ENCODE data around the gene IL18. TPM values are rescaled to one million over a fixed set of nuclear protein-coding genes. Genes with fewer than 3 reads are reported as not detected.
A peak's percentile ranks its signal among the peaks of the same experiment; 100 is the strongest.
"Not testable (repeated sequence)": the region's sequence is repeated elsewhere in the genome, so short reads cannot be mapped to it uniquely, and the experiment has no call there.

IL18 gene
- total RNA-seq, 1 donor = 0.81 TPM

DNA sequence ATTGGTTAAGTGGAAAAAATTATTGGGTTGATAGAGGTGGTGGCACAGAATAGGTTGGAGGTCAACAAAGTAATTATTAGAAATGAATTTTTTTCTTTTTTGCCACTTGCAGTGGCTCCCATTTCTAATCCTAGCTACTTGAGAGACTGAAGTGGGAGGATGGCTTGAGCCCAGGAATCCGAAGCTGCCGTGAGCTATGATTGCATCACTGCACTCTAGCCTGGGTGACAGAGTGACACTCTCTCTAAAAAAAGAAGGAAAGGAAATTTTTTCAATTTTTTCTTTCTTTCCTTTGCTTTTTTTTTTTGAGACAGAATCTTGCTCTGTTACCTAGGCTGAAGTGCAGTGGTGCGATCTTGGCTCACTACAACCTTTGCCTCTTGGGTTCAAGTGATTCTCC lies 9.3 kb upstream of the IL18 start:
- no peak for TF ChIP-seq CTCF (IDR thresholded peaks at IDR 0.05; ENCODE audit: insufficient read depth, low read length)
- no peak for DNase-seq (ENCODE audit: low read depth)

GRCh38 chr11:112172362-112172994 lies 8.6 kb upstream of the IL18 start:
- no peak for TF ChIP-seq CTCF (IDR thresholded peaks at IDR 0.05; ENCODE audit: insufficient read depth, low read length)
- DNase-seq (ENCODE audit: low read depth) = no peak
- no peak overlapping the region for H3K4me3 ChIP-seq (ENCODE audit: low read depth, low read length)

More for the DNA sequence above, 9.3 kb upstream of the IL18 start:
- H3K4me3 ChIP-seq (ENCODE audit: low read depth, low read length) = no peak overlapping the region

DNA sequence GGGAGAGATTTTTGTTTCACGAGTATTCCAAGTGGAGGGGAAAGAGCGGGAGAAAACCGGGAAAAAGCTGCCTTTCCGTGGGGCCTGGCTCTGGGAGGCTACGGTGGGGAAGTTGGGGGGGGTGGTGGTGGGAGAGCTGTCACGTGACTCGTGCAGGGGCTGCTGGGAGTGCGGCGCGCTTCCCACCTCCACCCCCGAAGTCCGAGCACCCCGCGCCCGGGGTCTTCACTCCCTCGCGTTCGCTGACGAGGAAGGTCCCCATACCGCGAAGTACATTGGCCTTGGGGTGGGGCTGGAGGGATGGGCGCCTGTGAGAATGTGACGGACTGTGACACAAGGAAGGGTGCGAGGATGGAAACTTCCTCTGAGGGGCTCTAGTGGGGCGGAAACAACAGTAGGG lies 3.3 kb upstream of the IL18 start, which contains the start of gene TEX12:
Gene TEX12 (plus strand): TSS at position 228 of the 400 bp plus-strand sequence. CDS start 1,897 bp downstream, outside the sequence.
- no peak for DNase-seq (ENCODE audit: low read depth)
- H3K4me3 ChIP-seq (ENCODE audit: low read depth, low read length) = no peak within 1 kb of the TSS
- no peak for TF ChIP-seq CTCF (IDR thresholded peaks at IDR 0.05; ENCODE audit: insufficient read depth, low read length)

DNA sequence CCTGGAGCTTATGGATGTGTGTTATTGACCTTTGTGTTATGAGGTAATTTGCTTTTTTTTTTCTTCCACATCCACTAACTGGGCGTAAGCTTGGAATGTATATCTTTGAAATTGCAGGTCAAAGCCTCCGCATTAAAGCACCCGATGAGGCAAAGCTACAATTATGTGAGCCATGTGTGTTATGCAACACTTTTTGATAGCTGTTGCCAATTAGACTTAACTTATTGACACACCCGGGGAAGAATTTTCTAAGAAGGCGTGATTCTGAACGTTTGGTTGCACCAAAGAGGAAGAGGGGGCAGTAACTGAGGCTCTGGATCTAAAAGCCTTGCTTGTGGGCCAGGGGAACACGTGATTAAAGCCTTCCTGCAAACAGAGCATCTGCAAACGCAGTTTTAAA lies 2.7 kb upstream of the IL18 start:
- H3K4me3 ChIP-seq (ENCODE audit: low read depth, low read length) = no peak overlapping the region
- DNase-seq (ENCODE audit: low read depth) = peak; percentile 47
- no peak for TF ChIP-seq CTCF (IDR thresholded peaks at IDR 0.05; ENCODE audit: insufficient read depth, low read length)

DNA sequence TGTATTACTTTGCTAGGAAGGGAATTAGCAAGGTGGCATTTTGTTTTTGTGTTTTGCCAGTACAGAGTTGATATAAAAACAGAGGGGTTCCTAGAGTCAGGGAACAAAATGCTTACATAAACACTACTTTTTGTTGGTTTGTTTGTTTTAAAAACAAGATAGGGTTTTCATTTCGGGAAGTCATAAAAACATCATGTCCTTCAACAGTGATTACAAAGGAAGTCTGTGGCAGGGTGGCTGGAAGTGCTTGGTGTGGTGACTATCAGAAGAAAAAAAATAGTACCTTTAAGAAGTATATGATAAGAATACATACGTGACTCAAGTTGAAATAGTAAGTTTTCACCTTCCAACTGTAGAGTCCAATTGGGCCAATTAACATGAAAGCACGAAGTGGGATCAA lies 1.2 kb upstream of the IL18 start:
- no peak for DNase-seq (ENCODE audit: low read depth)
- TF ChIP-seq CTCF (IDR thresholded peaks at IDR 0.05; ENCODE audit: insufficient read depth, low read length) = no peak
- no peak overlapping the region for H3K4me3 ChIP-seq (ENCODE audit: low read depth, low read length)

GRCh38 chr11:112162761-112163546 lies 940 bp downstream of the IL18 start:
- TF ChIP-seq CTCF (IDR thresholded peaks at IDR 0.05; ENCODE audit: insufficient read depth, low read length) = no peak
- no peak overlapping the region for H3K4me3 ChIP-seq (ENCODE audit: low read depth, low read length)
- peak; percentile 39 for DNase-seq (ENCODE audit: low read depth)

- not testable (repeated sequence) for H3K4me3 ChIP-seq (ENCODE audit: low read depth, low read length)
Measured at GRCh38 chr11:112162200-112162599, 1.7 kb downstream of the IL18 start.

More at GRCh38 chr11:112162200-112162599, 1.7 kb downstream of the IL18 start:
- DNase-seq (ENCODE audit: low read depth) = not testable (repeated sequence)
